ENCODE data around the gene SPATC1L.
"Not testable (repeated sequence)": the region's sequence is repeated elsewhere in the genome, so short reads cannot be mapped to it uniquely, and the experiment has no call there.

The SPATC1L gene

DNA sequence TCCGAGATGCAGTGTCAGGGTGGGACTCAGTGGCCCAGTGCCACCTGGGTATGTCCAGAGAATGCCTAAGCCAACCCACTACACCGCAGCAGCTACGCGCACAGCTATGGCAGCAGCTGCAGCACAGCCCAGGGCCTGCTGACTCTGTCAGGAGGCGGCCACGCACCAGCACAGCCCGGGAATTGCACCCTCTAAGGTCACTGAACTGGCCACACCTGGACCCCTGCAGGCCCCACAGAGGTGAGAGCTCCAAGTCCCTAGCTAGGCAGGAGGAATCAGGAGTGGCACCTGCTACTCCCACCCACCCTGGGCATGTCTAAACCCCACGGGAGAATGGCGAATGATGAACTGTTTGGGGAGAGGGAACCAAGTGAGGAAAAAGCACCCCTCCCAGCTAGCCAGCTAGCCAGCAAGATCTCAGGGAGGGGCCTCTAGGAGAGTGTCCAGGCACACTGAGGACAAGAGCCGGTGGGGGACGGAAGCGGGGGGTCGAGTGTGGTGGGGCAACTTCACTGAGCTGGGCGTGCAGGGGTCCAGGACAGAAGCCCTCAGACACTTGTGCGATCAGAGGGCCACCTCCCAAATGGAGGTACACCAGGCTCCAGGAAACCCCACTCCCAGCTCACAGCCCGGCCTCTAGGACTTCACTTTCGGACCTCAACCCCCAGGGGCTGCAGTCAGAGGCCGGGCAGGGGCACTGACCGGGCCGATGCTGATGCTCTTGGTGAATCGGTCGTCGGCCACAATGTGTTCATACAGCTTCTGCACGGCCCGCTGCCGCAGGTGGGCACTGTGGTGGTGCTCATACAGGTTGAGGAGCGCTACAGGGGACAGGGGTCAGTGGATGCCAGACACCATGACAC, 30.4 kb upstream of the SPATC1L start:
- DNase-seq, result no peak

DNA sequence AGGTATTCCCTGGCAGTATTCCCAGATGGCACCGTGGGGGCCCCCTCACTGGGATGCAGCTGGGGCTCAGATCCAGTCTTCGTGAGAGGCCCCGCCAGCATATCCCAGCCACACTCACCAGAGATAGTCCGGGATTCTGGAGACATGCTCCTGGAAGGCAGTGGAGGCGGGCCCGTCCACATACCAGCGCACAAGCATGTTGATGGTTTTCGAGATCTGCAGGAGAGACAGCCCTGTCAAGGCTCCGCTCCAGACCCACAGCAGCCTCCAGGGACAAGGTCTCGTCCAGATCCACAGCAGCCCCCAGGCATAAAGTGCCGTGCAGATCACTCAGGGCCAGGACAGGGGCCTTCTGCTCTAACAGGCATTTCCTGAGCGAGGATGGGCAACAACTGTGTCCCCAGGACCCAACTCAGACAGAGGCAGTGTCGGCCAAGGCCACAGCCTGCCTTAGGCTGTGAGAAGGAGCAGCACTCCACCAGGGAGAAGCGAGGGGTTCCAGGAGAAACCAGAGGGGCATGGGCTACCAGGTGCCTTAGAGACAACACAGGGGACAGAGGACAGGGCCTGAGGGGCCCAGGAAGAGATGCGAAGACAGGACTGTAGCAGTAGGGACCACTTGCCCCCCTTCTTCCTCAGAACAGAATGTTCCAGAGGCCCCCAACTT, 29.5 kb upstream of the SPATC1L start:
- no peak for DNase-seq

DNA sequence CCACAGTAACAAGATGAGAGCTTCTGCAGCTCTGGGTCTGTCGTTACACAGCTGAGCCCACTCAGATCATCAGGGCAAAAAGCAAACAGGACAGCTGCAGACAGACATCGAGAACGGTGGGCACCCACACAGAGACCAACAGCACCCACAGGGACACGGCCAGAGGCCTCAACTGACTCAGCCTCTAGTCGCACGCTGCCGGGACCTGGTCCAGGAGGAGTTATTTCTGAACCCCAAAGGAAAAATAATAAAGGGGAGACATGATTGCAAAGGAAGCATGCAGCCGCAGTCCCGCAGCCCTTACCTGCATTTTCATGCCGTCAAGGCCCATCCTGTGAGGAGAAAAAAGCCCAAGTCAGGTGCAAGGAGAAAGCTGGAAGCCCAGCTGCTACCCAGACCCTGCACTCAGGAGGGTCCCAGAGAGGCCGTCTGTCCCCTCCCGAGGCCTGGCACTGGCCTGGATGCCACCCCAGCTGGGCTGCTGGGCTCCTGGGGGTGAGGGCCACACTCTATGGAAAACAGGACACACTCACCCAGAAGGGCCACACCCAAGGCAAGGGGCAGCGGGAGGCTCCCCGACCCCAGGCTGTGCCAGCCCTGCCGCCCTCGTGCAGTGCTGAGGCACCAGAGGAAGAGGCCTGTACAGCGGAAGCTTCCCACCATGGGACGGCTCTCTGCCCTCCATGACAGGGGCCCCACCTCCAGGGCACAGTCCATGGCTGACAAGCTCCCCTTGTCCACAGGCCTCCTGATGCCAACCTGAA, 28.6 kb upstream of the SPATC1L start:
- DNase-seq, result no peak

DNA sequence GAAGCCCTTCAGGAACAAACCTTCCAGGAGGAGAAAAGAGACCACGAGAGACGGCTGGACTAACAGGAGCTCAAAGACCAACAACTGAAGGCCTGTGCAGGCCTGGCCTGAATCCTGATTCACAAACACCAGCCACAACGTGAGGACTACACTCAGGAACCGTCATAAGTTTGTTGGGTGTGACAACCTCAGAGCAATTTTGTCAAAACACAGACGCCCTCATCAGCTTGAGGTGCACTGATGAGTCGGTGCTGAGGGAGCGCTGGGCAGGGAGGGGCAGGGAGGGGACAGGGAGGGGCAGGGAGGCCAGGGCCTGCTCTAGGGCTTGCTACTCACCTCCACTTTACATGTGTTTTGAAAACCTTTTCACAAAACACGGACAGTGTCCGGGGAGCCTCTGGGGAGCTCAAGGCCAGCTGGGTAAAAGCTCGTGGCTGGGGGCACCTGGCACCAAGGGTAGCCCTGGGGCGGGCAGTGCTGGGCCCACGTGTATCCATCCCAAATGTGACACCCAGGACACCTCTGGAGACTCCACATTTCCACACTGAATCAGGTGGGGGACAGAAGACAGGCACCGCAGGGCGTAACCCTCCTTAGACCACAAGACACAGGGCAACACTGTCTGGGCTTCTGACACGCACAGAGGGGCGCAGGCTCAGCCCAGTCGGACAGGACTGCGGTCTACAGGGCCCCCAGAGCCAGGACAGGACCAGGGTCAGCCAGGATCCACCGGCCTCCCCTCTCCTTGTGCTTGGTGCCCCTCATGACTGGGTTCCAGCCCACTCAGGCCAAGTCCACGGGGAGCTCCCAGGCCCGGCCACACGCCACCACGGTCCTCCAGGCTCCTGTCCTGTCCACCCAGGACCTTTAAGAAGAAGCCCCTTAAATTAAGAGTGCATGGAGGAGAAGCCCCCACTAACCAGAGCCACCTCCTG, 27.8 kb upstream of the SPATC1L start:
- no peak for DNase-seq

DNA sequence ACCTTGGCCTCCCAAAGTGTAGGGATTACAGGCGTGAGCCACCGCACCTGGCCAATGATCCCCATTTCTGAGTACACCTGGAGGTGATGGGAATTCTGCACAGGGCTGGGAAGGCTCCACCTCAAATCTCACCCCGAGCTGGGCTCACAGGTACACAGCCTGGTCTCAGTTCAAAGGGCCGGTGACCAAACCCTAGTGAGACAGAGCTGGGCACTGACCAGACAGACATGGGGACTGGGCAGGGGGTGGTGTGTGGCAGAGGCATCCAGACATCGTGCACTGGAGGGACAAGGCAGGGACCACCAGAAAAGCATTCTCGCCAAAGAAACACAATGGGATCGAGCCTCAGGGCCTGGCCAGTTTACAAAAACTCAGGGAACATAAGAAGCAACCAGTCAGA, 27.1 kb upstream of the SPATC1L start:
- no peak for DNase-seq

DNA sequence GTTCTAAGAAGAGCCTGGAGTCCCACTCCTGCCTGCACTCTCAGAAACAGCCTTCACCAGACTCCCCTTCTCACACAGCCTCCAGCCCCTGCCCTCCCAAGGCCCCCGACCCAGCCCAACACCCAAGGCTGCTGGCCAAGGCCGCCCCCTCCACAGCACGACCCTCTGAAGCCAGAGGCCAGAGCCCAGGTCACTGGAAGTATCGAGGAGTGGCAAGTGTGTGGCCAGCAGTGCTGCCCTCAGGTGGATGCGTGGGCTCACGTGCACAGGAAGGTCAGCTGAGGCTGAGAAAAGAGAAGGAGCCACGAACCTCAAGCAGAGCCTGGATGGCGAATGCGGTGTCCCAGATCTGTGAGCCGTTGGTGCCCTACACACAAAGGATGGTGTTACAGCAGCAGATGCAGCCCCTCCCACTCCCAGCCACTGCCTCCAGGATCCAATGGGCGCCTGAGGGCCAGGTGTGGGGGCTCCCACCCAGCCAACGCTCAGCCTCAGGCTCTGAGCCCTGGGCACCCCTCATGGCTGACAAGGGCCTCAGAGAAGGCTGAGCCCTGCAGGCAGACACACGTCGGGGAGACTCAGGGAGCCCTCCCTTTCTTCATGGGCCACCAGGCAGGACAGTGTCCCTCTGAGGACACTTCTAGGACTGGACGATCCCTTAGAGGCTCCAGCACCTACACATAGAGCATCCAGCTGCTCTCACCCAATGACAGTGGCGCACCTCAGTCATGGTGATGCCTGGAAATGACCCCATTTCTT, 26.3 kb upstream of the SPATC1L start:
- no peak for DNase-seq

DNA sequence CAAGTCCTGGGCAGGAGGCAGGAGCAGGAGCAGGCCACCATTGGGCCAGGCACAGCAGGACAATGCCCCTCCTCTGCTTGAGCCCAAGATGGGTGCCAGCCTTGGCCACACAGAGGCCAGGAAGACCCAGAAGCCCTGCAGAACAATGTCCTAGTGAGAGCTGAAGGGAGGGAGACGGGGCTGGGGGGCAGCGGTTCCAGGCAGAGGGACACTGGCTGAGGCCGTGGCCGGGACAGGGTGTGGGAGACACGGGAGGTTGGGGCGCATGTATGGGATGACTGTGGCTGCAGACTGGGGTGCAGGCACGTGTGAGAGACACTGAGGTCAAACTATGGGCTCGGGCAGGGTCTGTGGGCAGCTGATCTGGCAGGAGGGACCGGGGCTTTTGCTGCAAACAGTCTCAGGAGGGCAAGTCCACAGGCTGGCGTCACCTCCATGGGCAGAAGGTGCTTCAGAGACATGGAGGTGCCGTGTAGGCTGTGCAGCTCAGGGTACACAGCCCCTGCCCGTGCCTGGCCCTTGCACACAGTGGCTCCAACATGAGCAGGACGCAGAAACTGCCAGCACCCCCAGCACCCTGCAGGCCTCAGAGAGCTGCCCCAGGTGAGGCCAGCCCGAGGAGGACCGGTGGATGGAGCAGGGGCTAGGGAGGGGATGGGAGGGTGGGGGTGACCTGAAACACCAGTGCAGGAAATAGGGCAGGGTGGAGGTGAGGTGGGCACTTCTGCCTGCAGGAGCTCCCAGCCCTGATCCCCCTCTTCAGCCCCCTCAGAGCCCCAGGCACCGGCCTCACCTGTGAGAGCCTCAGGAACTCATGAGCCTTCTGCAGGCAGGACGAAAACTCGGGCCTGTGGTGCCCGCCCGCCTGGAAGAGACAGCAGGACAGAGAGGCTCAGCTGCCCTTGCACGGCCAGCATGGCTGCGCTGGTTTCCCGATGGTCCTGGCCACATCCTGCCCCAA, 24.8 kb upstream of the SPATC1L start:
- no peak for DNase-seq

DNA sequence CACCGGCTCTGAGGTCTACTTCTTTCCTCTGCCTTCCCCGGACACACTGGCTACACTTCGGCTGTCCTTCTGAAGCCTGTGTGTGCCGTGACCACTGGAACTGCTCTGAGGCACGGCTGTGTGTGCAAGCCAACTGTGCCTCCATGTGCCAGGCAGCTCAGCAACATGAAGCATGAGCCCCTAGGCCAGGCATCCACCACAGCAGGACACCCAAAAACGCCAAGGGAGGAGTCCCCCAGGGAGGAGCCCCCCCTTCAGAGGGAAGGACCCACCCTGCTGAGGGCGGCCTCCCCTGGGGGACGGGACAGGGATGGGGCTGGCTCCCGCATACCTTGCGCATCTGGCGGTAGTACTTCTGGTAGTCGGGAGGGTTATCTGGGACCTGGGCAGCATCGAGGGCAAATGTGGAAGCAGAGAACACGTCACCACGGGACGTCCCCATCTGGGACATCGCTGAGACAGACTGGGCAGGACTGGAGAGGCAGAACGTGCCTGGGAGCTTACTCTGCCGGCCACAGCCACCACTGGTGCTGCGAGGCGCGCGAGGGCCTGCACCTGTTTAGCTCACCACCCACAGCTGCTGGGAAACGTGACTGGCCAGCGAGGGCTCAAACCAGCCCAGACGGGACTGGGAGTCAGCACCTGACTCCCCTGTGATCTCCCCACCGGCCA, 23.8 kb upstream of the SPATC1L start:
- no peak for DNase-seq

DNA sequence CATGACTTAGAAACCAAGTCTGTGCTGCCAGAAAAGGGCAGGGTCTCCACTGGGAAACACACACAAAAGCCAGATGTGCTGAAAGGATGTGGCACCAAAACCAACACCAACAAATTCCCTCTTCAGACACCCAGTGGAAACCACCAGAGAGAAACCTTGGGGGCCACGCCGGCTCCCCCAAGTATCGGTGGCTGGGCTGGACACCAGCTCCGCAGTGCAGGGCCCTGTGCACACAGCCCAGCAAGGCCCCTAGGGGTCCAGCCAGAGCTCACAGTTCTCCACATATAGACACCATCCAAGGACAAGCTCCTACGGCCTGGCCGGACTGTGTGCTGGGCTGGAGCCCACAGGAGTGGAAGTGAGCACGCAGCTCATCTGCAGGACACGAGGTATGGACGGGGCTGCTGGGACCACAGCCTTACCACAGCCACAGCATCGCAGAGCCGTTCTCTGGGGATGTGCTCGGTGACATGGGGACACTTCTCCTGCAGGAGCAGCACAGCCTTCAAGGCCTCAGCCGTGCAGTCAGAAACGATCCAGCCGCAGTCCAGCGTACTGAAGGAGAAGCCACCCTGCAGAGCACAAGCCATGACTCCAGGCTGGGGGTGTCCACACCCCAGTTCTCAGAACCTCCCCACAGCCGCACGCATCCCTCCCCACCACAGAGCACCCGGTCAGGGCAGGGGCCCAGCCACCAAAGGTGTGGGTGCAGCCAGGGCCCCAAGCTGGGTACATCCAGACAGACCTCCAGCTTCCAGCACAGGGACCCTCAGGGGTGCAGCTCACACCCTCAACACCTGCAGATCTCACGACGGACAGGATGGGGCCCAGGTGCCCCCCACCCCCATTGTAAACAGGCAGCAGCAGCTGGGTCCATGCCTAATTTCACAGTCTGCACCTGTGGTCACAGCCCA, 23.0 kb upstream of the SPATC1L start:
- DNase-seq, result no peak

DNA sequence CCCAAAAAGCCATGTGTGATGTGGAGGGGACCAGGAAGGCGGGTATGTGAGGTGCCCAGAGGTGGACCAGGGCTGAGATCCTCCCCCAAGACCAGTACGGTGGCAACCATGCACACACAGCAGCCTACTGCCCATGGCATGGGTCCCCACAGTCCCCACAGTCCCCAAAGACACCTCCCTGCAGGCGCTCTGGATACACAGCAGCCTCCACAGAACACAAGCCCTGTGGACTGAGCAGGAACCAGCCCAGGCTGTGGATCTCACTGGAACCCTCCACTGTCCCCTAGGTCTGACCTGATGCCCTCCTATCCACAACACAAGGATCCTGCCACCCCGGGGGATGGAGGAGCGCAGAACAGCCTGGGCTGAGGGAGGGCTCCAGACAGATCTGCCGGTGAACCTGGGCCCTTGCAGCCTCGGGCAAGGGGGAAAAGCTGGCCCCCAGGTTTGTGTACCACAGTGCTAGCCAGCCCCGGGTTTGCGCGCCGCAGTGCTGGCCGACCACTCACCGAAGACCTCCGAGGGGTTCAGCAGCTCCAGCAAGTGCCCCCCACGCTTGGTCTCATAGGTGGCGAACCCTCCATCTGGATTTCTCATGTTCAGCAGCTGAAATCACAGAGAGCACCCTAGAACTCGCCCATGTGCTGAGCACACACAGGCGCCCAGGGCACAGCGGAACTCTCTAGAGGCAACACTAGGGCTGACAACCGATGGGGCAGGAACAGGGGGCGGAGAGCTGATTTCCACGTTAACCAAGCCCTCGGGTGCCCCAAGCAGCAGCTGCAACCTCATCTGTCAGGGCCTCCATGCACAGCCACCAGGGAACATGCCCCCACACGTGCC, 22.1 kb upstream of the SPATC1L start:
- no peak for DNase-seq

DNA sequence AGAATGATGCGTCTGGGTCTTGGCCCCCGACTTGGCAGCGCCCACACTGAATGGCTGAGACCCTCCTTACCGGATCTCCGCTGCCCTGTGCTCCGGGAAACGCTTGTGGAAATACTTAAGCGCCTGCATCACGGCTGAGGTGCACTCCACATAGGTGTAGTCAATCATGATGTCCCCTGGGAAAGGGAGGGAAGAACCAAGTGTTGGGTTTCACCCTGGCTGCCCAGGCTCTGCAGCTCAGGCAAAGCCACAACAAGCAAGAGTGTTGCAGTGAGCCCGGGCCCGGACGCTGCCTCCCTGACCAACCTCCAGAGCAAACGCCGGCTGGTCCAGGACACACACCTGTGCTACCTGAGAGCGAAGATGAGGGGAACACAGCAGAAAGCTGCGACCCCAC, 21.5 kb upstream of the SPATC1L start:
- no peak for DNase-seq

DNA sequence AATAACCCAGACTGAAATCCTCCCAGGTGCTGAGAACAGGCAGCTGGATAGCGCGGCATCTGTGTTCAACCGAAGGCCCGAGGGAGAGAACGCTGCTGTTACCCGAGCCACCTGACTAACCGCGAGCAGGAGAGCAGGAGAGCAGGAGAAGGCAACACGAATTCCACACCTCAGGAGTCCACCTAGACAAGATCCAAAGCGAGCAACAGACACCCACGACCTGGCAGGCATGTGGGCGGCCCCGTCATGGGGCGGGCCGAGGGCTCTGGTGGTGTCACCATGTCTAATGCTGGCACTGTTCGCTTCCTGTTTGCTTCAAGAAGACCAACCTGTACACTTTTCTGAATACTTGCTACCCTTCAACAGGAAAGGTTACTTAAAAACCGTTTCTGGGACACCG, 20.9 kb upstream of the SPATC1L start:
- no peak for DNase-seq

DNA sequence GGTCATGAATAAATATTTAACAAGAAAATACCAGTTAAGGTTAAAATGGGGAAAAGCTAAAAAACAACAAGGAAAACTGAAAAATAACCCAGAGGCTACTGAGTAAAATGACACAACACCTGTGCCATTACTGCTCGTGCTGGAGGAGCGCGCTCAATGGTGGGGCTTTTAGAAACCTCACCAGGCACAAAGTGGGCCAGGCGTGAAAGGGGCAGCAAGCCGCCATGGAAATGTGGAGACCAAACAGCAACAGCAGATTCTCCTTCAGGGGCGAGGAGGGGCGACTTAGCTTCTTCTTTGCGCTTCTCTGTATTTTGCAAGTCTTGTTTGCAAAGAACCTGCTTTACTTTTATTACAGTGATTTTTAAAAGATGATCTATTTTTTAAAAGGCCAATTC, 18.9 kb upstream of the SPATC1L start:
- no peak for DNase-seq

DNA sequence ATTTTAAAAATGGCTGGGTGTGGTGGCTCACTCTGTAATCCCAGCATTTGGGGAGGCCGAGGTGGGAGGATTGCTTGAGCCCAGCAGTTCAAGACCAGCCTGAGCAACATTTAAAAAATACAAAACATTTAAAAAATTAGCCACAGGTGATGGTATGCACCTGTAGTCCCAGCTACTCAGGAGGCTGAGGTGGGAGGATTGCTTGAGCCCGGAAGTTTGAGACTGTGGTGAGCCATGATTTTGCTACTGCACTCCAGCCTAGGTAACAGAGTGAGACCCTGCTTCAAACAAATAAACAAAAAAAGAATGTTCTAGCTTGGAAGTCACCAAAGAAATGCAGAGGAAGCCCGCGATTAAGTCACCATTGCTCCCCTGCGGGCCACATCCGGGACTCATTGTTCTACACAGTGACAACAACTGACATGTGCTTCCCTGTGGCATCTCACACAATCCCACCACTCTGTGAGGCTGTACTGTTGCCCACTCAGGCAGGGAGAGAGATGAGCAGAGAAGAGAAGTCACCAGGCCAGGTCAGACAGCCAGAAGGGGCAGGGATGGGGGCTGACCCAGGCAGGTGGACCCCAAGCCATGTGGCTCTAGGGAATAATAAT, 18.4 kb upstream of the SPATC1L start:
- no peak for DNase-seq

DNA sequence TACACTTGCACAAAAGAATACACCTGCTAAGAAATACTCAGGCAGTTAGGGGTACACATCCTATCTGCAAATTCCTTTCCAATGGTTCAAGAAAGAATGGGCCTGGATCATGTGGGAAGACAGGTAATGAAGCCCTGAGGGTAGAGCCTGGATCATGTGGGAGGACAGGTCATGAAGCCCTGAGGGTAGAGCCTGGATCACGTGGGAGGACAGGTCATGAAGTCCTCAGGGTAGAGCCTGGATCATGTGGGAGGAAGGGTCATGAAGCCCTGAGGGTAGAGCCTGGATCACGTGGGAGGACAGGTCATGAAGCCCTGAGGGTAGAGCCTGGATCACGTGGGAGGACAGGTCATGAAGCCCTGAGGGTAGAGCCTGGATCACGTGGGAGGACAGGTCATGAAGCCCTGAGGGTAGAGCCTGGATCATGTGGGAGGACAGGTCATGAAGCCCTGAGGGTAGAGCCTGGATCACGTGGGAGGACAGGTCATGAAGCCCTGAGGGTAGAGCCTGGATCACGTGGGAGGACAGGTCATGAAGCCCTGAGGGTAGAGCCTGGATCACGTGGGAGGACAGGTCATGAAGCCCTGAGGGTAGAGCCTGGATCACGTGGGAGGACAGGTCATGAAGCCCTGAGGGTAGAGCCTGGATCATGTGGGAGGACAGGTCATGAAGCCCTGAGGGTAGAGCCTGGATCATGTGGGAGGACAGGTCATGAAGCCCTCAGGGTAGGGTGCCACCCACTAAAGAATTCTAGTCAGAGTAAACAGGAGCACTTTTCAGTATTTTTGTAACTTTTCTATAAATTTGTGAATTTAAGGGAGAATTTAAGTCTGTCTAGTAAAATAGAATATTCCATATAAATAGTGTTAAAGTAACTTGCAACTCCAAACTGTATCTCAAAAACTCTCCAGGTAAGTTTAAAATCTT, 16.9 kb upstream of the SPATC1L start:
- DNase-seq, result not testable (repeated sequence)

Data from SHP77 (cell line).